SJSA1 (cell line): ENCODE results near the gene RAB9A. TPM values are rescaled to one million over a fixed set of nuclear protein-coding genes. Genes with fewer than 3 reads are reported as not detected.
A peak's percentile ranks its signal among the peaks of the same experiment; 100 is the strongest.

Experiments used
- DNase-seq, 2 experiments: peaks; one replicate each; pipeline ENCODE4 v3.0.0-alpha.2; 2015 to 2020; ENCODE audit warnings: low spot score in 2 of 2, low read depth in 1 of 2
- H3K27ac ChIP-seq: fragments of 250-450 bp; sonication (Bioruptor Pico); 2 replicates; pipeline ENCODE4 v1.5.1; 2020; ENCODE audit warnings: mild to moderate bottlenecking, moderate library complexity
- H3K27me3 ChIP-seq: fragments of 250-450 bp; sonication (Bioruptor Pico); replicated peaks from 2 replicates; pipeline ENCODE4 v1.5.1; 2020; ENCODE audit warnings: mild to moderate bottlenecking, moderate library complexity
- H3K36me3 ChIP-seq: fragments of 250-450 bp; sonication (Bioruptor Pico); 2 replicates; pipeline ENCODE4 v1.5.1; 2020; ENCODE audit warnings: mild to moderate bottlenecking
- H3K4me1 ChIP-seq: fragments of 250-450 bp; sonication (Bioruptor Pico); replicated peaks from 2 replicates; pipeline ENCODE4 v1.6.1; 2021; ENCODE audit warnings: mild to moderate bottlenecking
- H3K4me3 ChIP-seq: fragments of 250-450 bp; sonication (Bioruptor Pico); 2 replicates; pipeline ENCODE4 v1.5.1; 2020; ENCODE audit warnings: mild to moderate bottlenecking
- H3K9me3 ChIP-seq: fragments of 250-450 bp; sonication (Bioruptor Pico); replicated peaks from 2 replicates; pipeline ENCODE4 v1.5.1; 2020; ENCODE audit warnings: mild to moderate bottlenecking
- total RNA-seq: library from RNA; depleted of rRNA; stranded (reverse); fragments of >200 nt; shearing (Covaris generic); gene quantifications from 2 replicates; pipeline ENCODE4 v1.2.3, GENCODE V29; 2014

Gene RAB9A
- total RNA-seq, 1 experiment from 2014 or later = 21.2 TPM

GRCh38 chrX:13698432-13698831 is 9.5 kb downstream of the RAB9A start:
- Histone ChIP-seq H3K4me3 (no peak overlapping the region), H3K27me3 (no peaks in the 10 kb centered on the region), H3K27ac (no peak overlapping the region), H3K4me1 (peaks cover 6% of the 10 kb centered on the region; the same call in 1 of the 2 replicates), H3K36me3 (no peaks in the 10 kb centered on the region), H3K9me3 (no peaks in the 10 kb centered on the region)
- no peak for DNase-seq

GRCh38 chrX:13699183-13699826 is 10.4 kb downstream of the RAB9A start:
- no peak for DNase-seq
- no peaks in the 10 kb centered on the region for H3K36me3 ChIP-seq
- H3K4me3 ChIP-seq = no peak overlapping the region
- H3K9me3 ChIP-seq = no peaks in the 10 kb centered on the region
- H3K27ac ChIP-seq = no peak overlapping the region
- H3K27me3 ChIP-seq = no peaks in the 10 kb centered on the region
- no peaks in the 10 kb centered on the region; the same call in 1 of the 2 replicates for H3K4me1 ChIP-seq

- no peaks in the 10 kb centered on the region for H3K4me1 ChIP-seq
- H3K36me3 ChIP-seq = no peaks in the 10 kb centered on the region
- no peak overlapping the region for H3K4me3 ChIP-seq
- H3K27me3 ChIP-seq = no peaks in the 10 kb centered on the region
- no peak for DNase-seq
- H3K9me3 ChIP-seq = no peaks in the 10 kb centered on the region
- no peak overlapping the region for H3K27ac ChIP-seq
Observed at GRCh38 chrX:13700380-13700779, 11.5 kb downstream of the RAB9A start.

- no peaks in the 10 kb centered on the region for H3K9me3 ChIP-seq
- no peak overlapping the region for H3K4me3 ChIP-seq
- H3K27me3 ChIP-seq = no peaks in the 10 kb centered on the region
- no peaks in the 10 kb centered on the region for H3K36me3 ChIP-seq
- H3K4me1 ChIP-seq = no peaks in the 10 kb centered on the region
- H3K27ac ChIP-seq = no peak overlapping the region
- DNase-seq = no peak
Observed at GRCh38 chrX:13702111-13702789, 13.3 kb downstream of the RAB9A start.

GRCh38 chrX:13703135-13703534 is 14.2 kb downstream of the RAB9A start:
- Histone ChIP-seq H3K4me3 (no peak overlapping the region), H3K4me1 (no peaks in the 10 kb centered on the region), H3K27ac (no peak overlapping the region), H3K36me3 (no peaks in the 10 kb centered on the region; the same call in 1 of the 2 replicates), H3K9me3 (no peaks in the 10 kb centered on the region), H3K27me3 (no peaks in the 10 kb centered on the region)
- DNase-seq = no peak

- Histone ChIP-seq H3K27ac (no peak overlapping the region), H3K27me3 (no peaks in the 10 kb centered on the region), H3K4me1 (no peaks in the 10 kb centered on the region), H3K36me3 (no peaks in the 10 kb centered on the region; the same call in 1 of the 2 replicates), H3K9me3 (no peaks in the 10 kb centered on the region), H3K4me3 (no peak overlapping the region)
- DNase-seq = no peak
Observed at GRCh38 chrX:13703589-13703988, 14.7 kb downstream of the RAB9A start.

- no peak overlapping the region for H3K4me3 ChIP-seq
- H3K27ac ChIP-seq = no peak overlapping the region
- H3K9me3 ChIP-seq = no peaks in the 10 kb centered on the region
- no peaks in the 10 kb centered on the region for H3K4me1 ChIP-seq
- no peaks in the 10 kb centered on the region for H3K27me3 ChIP-seq
- DNase-seq = no peak
- peaks cover 5% of the 10 kb centered on the region for H3K36me3 ChIP-seq
Observed at GRCh38 chrX:13711141-13711540, 22.2 kb downstream of the RAB9A start.

GRCh38 chrX:13716455-13716854 is 27.5 kb downstream of the RAB9A start:
- H3K4me3 ChIP-seq = no peak overlapping the region
- no peaks in the 10 kb centered on the region for H3K9me3 ChIP-seq
- no peaks in the 10 kb centered on the region for H3K27me3 ChIP-seq
- DNase-seq = no peak
- peaks cover 6% of the 10 kb centered on the region; the same call in 1 of the 2 replicates for H3K4me1 ChIP-seq
- H3K27ac ChIP-seq = no peak overlapping the region
- peaks cover 28% of the 10 kb centered on the region for H3K36me3 ChIP-seq

GRCh38 chrX:13716905-13717304 is 28.0 kb downstream of the RAB9A start:
- no peak for DNase-seq
- Histone ChIP-seq H3K9me3 (no peaks in the 10 kb centered on the region), H3K4me1 (peaks cover 6% of the 10 kb centered on the region; the same call in 1 of the 2 replicates), H3K27ac (no peak overlapping the region), H3K4me3 (no peak overlapping the region), H3K27me3 (no peaks in the 10 kb centered on the region), H3K36me3 (peaks cover 28% of the 10 kb centered on the region)

- Histone ChIP-seq H3K27ac (peak overlapping the region; percentile 37), H3K36me3 (peaks cover 28% of the 10 kb centered on the region), H3K4me1 (peaks cover 6% of the 10 kb centered on the region; the same call in 1 of the 2 replicates), H3K9me3 (no peaks in the 10 kb centered on the region), H3K4me3 (no peak overlapping the region), H3K27me3 (no peaks in the 10 kb centered on the region)
- DNase-seq = peak in 1 of 2 experiments; percentile 10
Observed at GRCh38 chrX:13717700-13718472, 29.0 kb downstream of the RAB9A start.

- Histone ChIP-seq H3K27me3 (no peaks in the 10 kb centered on the region), H3K9me3 (no peaks in the 10 kb centered on the region), H3K27ac (no peak overlapping the region), H3K4me1 (peaks cover 6% of the 10 kb centered on the region; the same call in 1 of the 2 replicates), H3K4me3 (no peak overlapping the region), H3K36me3 (peaks cover 28% of the 10 kb centered on the region)
- DNase-seq = no peak
Observed at GRCh38 chrX:13719192-13719856, 30.4 kb downstream of the RAB9A start.

GRCh38 chrX:13721371-13721770 is 32.4 kb downstream of the RAB9A start:
- no peak for DNase-seq
- Histone ChIP-seq H3K27me3 (no peaks in the 10 kb centered on the region), H3K9me3 (no peaks in the 10 kb centered on the region), H3K36me3 (peaks cover 21% of the 10 kb centered on the region), H3K27ac (no peak overlapping the region), H3K4me3 (no peak overlapping the region), H3K4me1 (peaks cover 6% of the 10 kb centered on the region; the same call in 1 of the 2 replicates)

- H3K27ac ChIP-seq = no peak overlapping the region
- H3K9me3 ChIP-seq = no peaks in the 10 kb centered on the region
- H3K4me3 ChIP-seq = no peak overlapping the region
- peaks cover 6% of the 10 kb centered on the region; the same call in 1 of the 2 replicates for H3K4me1 ChIP-seq
- H3K36me3 ChIP-seq = peaks cover 20% of the 10 kb centered on the region
- no peaks in the 10 kb centered on the region for H3K27me3 ChIP-seq
- DNase-seq = no peak
Observed at GRCh38 chrX:13721819-13722519, 33.0 kb downstream of the RAB9A start.
